Suprapubic skin (tissue), 4 donors: ENCODE measurements around the gene NR5A2. TPM values are rescaled to one million over a fixed set of nuclear protein-coding genes. Genes with fewer than 3 reads are reported as not detected.

Experiments used
- DNase-seq, 2 donors: peaks; one replicate each; pipeline ENCODE4 v3.0.0-alpha.2; 2019; ENCODE audit warnings: low spot score in 2 of 2
- H3K27ac ChIP-seq: fragments of 200-600 bp; sonication (generic); one replicate; pipeline ENCODE4 v1.5.1; 2019
- H3K27me3 ChIP-seq: fragments of 200-600 bp; sonication (generic); one replicate; pipeline ENCODE4 v1.5.1; 2019
- H3K36me3 ChIP-seq: fragments of 200-600 bp; sonication (generic); one replicate; pipeline ENCODE4 v1.5.1; 2019
- H3K4me1 ChIP-seq: fragments of 200-600 bp; sonication (generic); one replicate; pipeline ENCODE4 v1.5.1; 2019
- H3K4me3 ChIP-seq: fragments of 200-600 bp; sonication (generic); one replicate; pipeline ENCODE4 v1.5.1; 2019; ENCODE audit warnings: mild to moderate bottlenecking
- H3K9me3 ChIP-seq: fragments of 200-600 bp; sonication (generic); one replicate; pipeline ENCODE4 v1.5.1; 2019
- EP300 ChIP-seq: sonication (generic); formaldehyde crosslinking; IDR thresholded peaks from one replicate; pipeline ENCODE4 v1.6.1; 2017; ENCODE audit warnings: antibody characterized with exemption
- POLR2A ChIP-seq, 2 donors: fragments of 450-650 bp; IDR thresholded peaks; one replicate each; pipeline ENCODE4 v1.6.1; 2017; ENCODE audit warnings: antibody characterized with exemption in 2 of 2, mild to moderate bottlenecking in 2 of 2, moderate library complexity in 2 of 2
- POLR2AphosphoS5 ChIP-seq, 3 donors: sonication (generic); formaldehyde crosslinking; IDR thresholded peaks; one replicate each; pipeline ENCODE4 v1.6.1; 2017; ENCODE audit warnings: antibody characterized with exemption in 3 of 3
- WGBS: methylation state at CpG from one replicate; pipeline ENCODE4 v1.1.5; 2018; 5-methylcytosine and 5-hydroxymethylcytosine counted together
- total RNA-seq, 4 donors: library from RNA; depleted of rRNA; stranded (reverse); fragments of >200 nt; gene quantifications; one replicate each; pipeline ENCODE4 v1.1.0, GENCODE V29; 2016
- TF ChIP-seq, protein P1 (sequence below), 2 donors: fragments of 200-600 bp in 1 of 2; fragments of 450-650 bp in 1 of 2; sonication (generic) in 1 of 2; IDR thresholded peaks; one replicate each; pipeline ENCODE4 v1.5.1; 2016 to 2019; ENCODE audit warnings: antibody characterized with exemption in 2 of 2, mild to moderate bottlenecking in 1 of 2, moderate library complexity in 1 of 2

The NR5A2 gene
- total RNA-seq, 4 donors from 2014 or later = 0.49 to 3.3 (median 0.96) TPM

DNA sequence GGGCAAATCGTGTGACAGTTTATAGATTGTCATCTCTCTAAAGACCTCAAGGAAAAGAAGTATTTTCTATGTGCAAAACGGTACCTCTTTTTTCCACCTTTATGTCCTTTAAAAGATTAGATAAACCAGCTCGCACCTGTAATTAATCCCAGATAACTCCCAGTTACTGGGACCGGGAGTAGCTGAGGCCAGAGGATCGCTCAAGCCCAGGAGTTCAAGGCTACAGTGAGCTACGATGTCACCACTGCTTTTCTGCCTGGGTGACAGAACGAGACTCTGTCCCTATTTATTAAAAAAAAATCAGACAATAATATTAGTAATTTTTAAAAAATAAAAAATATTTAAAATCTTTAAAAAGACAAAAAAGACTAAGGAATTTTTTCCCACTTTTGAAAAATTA is 141.4 kb downstream of the NR5A2 start:
- 77% methylated on average over 7 of the region's 7 CpGs for WGBS
- H3K27me3 ChIP-seq = no peaks in the 10 kb centered on the region
- H3K27ac ChIP-seq = no peak overlapping the region
- no peaks in the 10 kb centered on the region for H3K36me3 ChIP-seq
- no peaks in the 10 kb centered on the region for H3K9me3 ChIP-seq
- no peaks in the 10 kb centered on the region for H3K4me1 ChIP-seq
- no peak overlapping the region for H3K4me3 ChIP-seq
- DNase-seq = no peak
- TF ChIP-seq POLR2AphosphoS5 (IDR thresholded peaks at IDR 0.05) (no peak), POLR2A (IDR thresholded peaks at IDR 0.05) (no peak), EP300 (no peak)
- TF ChIP-seq, protein P1, sequence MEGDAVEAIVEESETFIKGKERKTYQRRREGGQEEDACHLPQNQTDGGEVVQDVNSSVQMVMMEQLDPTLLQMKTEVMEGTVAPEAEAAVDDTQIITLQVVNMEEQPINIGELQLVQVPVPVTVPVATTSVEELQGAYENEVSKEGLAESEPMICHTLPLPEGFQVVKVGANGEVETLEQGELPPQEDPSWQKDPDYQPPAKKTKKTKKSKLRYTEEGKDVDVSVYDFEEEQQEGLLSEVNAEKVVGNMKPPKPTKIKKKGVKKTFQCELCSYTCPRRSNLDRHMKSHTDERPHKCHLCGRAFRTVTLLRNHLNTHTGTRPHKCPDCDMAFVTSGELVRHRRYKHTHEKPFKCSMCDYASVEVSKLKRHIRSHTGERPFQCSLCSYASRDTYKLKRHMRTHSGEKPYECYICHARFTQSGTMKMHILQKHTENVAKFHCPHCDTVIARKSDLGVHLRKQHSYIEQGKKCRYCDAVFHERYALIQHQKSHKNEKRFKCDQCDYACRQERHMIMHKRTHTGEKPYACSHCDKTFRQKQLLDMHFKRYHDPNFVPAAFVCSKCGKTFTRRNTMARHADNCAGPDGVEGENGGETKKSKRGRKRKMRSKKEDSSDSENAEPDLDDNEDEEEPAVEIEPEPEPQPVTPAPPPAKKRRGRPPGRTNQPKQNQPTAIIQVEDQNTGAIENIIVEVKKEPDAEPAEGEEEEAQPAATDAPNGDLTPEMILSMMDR (IDR thresholded peaks at IDR 0.05) = no peak

DNA sequence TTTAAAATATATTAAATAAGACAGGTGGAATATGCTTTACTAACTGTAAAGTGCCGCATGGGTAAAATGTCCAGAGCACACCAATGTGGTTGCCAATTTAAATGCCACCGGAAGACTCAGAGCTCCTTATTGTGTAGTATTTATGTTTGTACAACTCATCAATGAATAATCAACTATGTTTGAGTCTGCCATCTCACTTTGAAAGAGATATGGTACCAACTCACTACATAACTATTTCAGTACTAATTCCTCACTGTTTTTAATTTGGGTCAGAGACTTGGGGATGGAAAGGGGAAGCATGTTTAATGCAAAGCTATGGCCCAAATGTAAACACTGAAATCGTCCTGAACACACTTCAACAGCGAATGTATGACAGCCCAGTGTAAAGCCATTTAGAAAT is 144.8 kb downstream of the NR5A2 start:
- DNase-seq = no peak
- Histone ChIP-seq H3K9me3 (no peaks in the 10 kb centered on the region), H3K27ac (no peak overlapping the region), H3K36me3 (no peaks in the 10 kb centered on the region), H3K4me1 (no peaks in the 10 kb centered on the region), H3K4me3 (no peak overlapping the region), H3K27me3 (no peaks in the 10 kb centered on the region)
- WGBS = 82% methylated on average over 4 of the region's 4 CpGs
- no peak for TF ChIP-seq POLR2A (IDR thresholded peaks at IDR 0.05)
- no peak for TF ChIP-seq POLR2AphosphoS5 (IDR thresholded peaks at IDR 0.05)
- no peak for TF ChIP-seq EP300
- TF ChIP-seq, protein P1 (IDR thresholded peaks at IDR 0.05) = no peak

DNA sequence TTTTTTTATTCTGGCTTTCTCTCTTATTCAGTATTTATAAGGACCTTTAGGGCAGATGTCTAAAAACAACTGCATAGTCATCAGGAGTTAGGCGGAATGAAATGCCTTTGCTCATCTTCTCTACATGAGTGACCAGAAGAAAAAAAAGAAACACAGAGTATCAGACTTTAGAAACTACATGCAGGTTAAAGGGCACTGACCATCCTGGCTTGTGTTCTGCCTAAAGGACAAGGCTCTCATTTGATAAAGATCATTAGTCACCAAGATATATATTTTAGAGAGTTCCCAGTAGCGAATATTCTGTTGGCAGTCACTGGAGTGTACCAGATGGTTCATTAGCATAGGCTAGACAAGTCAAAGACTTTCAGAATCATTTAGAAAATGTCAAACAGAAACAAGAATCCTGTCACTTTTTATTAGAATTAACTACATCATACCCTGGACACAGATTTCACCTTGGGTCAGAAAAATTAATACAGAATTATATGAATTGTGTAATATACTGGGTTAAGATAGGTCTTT is 145.6 kb downstream of the NR5A2 start:
- no peak for TF ChIP-seq EP300
- TF ChIP-seq POLR2A (IDR thresholded peaks at IDR 0.05) = no peak
- no peak for TF ChIP-seq POLR2AphosphoS5 (IDR thresholded peaks at IDR 0.05)
- TF ChIP-seq, protein P1 (IDR thresholded peaks at IDR 0.05) = no peak
- Histone ChIP-seq H3K27me3 (no peaks in the 10 kb centered on the region), H3K4me3 (no peak overlapping the region), H3K4me1 (no peaks in the 10 kb centered on the region), H3K9me3 (no peaks in the 10 kb centered on the region), H3K36me3 (no peaks in the 10 kb centered on the region), H3K27ac (no peak overlapping the region)
- WGBS = 51% methylated on average over 2 of the region's 2 CpGs
- no peak for DNase-seq

DNA sequence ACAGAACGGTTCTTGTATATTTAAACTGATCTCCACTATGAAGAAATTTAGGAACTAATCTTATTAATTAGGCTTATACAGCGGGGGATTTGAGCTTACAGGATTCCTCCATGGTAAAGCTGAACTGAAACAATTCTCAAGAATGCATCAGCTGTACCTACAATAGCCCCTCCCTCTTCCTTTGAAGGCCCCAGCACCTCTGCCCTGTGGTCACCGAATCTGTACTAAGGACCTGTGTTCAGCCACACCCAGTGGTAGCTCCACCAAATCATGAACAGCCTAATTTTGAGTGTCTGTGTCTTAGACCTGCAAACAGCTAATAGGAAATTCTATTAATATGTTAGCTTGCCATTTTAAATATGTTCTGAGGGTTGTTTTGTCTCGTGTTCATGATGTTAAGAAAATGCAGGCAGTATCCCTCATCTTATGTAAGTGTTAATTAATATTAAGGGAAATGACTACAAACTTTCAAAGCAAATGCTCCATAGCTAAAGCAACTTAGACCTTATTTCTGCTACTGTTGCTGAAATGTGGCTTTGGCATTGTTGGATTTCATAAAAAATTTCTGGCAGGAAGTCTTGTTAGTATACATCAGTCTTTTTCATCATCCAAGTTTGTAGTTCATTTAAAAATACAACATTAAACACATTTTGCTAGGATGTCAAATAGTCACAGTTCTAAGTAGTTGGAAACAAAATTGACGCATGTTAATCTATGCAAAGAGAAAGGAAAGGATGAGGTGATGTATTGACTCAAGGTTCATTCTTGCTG is 147.2 kb downstream of the NR5A2 start:
- H3K27ac ChIP-seq = no peak overlapping the region
- H3K4me3 ChIP-seq = no peak overlapping the region
- H3K27me3 ChIP-seq = no peaks in the 10 kb centered on the region
- TF ChIP-seq POLR2A (IDR thresholded peaks at IDR 0.05) = no peak
- no peak for TF ChIP-seq EP300
- TF ChIP-seq, protein P1 (IDR thresholded peaks at IDR 0.05) = no peak
- TF ChIP-seq POLR2AphosphoS5 (IDR thresholded peaks at IDR 0.05) = no peak
- no peaks in the 10 kb centered on the region for H3K36me3 ChIP-seq
- no peak for DNase-seq
- 86% methylated on average over 5 of the region's 5 CpGs for WGBS
- H3K4me1 ChIP-seq = no peaks in the 10 kb centered on the region
- no peaks in the 10 kb centered on the region for H3K9me3 ChIP-seq

DNA sequence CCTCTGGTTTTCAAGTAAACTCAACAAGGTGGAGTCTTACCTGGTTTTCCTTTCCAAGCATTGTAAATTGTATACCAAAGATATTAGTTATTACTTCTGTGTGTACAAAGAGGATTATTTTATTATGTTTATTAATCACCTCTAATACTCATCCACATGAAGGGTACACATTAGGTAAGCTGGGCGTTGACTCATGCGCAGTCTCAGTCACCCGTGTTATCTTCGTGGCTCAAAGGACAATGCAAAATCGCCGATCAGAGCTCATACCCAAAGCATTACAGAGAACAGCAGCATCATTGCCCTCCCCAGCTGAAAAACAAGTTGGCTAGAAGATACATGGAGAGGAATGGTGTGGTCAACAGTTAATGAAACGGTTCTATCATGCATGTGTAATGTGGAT is 148.7 kb downstream of the NR5A2 start:
- H3K36me3 ChIP-seq = no peaks in the 10 kb centered on the region
- no peak overlapping the region for H3K4me3 ChIP-seq
- TF ChIP-seq, protein P1 (IDR thresholded peaks at IDR 0.05) = no peak
- 85% methylated on average over 7 of the region's 7 CpGs for WGBS
- H3K27me3 ChIP-seq = no peaks in the 10 kb centered on the region
- no peaks in the 10 kb centered on the region for H3K4me1 ChIP-seq
- no peak overlapping the region for H3K27ac ChIP-seq
- H3K9me3 ChIP-seq = no peaks in the 10 kb centered on the region
- DNase-seq = no peak
